ENCODE data around the gene ZCCHC7.

The ZCCHC7 gene

DNA sequence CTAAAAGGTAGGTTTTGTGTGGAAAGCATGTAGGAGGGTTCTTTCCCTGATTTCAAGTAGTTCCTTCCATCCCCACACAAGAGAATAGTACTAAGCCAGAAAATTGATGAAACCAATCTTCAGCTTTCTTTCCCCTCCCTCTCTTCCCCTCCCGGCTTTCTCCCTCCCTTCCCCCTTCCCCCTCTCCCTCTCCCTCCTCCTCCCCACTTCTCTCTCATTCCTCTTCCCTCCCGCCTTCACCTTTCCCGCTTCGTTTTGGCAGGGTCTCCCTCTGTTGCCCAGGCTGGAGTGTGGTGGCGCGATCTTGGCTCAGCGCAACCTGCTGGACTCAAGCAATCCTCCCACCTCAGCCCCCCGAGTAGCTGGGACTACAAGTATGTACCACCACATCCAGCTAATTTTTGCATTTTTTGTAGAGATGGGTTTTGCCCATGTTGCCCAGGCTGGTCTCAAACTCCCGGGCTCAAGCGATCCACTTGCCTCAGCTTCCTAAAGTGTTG is 85.8 kb downstream of the ZCCHC7 start:
- Histone ChIP-seq H3K4me3 (IDR thresholded peaks at IDR 0.05; ENCODE audit: insufficient read depth, low read depth, low read length) (no peak overlapping the region), H4K20me1 (ENCODE audit: insufficient read depth) (no peaks in the 10 kb centered on the region), H3K4me2 (no peak overlapping the region), H3K27ac (no peak overlapping the region), H2AFZ (ENCODE audit: low read depth) (no peak overlapping the region), H3K27me3 (ENCODE audit: insufficient read depth, low read depth) (no peaks in the 10 kb centered on the region), H3K79me2 (ENCODE audit: insufficient read depth, low read depth) (no peaks in the 10 kb centered on the region), H3K4me1 (ENCODE audit: low read depth, poor library complexity, severe bottlenecking) (peaks cover 22% of the 10 kb centered on the region), H3K9ac (no peak overlapping the region), H3K36me3 (ENCODE audit: insufficient read depth) (no peaks in the 10 kb centered on the region)
- TF ChIP-seq, protein P1, sequence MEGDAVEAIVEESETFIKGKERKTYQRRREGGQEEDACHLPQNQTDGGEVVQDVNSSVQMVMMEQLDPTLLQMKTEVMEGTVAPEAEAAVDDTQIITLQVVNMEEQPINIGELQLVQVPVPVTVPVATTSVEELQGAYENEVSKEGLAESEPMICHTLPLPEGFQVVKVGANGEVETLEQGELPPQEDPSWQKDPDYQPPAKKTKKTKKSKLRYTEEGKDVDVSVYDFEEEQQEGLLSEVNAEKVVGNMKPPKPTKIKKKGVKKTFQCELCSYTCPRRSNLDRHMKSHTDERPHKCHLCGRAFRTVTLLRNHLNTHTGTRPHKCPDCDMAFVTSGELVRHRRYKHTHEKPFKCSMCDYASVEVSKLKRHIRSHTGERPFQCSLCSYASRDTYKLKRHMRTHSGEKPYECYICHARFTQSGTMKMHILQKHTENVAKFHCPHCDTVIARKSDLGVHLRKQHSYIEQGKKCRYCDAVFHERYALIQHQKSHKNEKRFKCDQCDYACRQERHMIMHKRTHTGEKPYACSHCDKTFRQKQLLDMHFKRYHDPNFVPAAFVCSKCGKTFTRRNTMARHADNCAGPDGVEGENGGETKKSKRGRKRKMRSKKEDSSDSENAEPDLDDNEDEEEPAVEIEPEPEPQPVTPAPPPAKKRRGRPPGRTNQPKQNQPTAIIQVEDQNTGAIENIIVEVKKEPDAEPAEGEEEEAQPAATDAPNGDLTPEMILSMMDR (conservative IDR thresholded peaks at IDR 0.05; ENCODE audit: low read depth, low read length): no peak

DNA sequence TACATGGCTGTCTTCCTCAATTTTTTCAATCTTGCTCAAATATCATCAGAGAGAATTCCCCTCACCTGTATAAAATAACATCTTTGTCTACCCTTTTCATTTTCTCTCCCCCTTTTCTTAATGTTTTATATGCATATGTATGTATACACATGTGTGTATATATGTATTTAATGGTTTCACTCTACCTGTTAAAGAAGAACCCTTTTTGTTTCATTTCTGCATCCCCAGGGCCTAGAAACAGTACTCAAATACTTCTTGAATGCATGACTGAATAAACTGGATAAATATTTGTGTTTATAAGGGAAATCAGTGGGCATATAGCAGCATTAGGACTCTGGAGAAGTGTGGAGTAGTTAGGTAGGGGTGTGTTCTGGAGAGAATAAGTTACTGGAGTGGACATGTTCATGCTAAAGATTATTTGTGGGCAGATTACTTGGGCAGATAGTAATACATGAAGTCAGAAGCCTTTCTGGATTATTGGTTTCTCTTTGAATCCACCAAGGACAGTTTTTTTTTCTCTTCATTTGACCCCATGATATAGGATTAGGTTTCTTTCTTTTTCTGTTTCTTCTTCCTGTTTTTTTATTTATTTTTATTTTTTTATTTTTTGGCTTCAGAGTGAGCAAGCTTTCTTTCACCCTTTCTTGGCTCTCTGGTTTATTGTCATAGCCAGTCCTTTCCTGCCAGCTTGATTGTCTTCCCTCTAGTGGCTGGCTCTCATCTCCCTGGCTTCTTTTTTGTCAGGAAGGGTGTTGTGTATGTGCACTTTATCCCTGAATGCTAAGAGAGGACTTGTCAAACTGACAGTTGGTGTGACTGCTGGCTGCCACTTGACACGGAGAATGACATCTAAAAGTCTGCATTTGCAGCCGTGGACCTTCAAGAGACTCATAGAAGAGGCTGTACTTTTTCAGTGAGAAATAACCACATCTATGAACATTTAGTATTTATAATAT is 89.3 kb downstream of the ZCCHC7 start:
- no peak overlapping the region for H2AFZ ChIP-seq (ENCODE audit: low read depth)
- TF ChIP-seq, protein P1 (conservative IDR thresholded peaks at IDR 0.05; ENCODE audit: low read depth, low read length): no peak

DNA sequence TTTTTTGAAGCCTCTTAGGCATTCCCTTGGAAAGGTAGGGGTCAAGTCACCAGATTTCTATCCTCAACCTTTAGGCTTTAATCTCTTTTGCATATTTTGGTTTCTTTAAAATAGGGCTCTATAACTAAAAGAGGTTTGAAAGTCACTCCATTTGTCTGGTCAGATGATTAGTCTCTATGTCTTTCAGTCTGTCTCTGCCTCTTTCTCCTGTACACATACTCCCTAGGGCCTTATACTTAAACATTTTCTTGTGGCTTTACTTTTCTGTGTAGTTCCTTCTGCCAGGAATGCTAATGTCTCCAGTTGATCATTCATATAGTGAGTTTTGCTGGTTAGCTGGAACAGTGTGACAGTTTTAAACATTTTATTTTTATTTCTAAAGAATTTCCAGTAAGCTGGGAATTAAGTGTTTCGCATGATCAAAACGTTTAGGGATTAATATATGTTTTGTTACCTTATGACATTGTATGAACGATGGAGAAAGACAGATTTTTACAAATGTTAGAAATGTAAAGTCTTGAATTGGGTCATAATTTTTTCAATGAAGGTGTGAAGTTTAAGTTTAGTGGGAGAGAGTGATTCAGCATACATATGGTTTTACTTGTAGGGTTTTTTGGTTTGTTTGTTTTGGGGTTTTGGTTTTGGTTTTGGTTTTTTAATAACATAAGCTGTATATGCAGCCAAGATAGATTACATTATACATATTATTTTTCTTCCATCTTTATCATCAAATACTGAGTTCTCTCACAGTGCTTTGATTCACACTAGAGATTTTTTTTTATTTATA is 90.6 kb downstream of the ZCCHC7 start:
- Histone ChIP-seq H3K27me3 (ENCODE audit: insufficient read depth, low read depth) (no peaks in the 10 kb centered on the region), H3K36me3 (ENCODE audit: insufficient read depth) (no peaks in the 10 kb centered on the region), H3K4me3 (IDR thresholded peaks at IDR 0.05; ENCODE audit: insufficient read depth, low read depth, low read length) (no peak overlapping the region), H3K4me1 (ENCODE audit: low read depth, poor library complexity, severe bottlenecking) (peaks cover 31% of the 10 kb centered on the region), H3K27ac (no peak overlapping the region), H3K4me2 (peak overlapping the region; percentile 16; the same call in 1 of the 2 replicates), H3K79me2 (ENCODE audit: insufficient read depth, low read depth) (no peaks in the 10 kb centered on the region; the same call in 1 of the 2 replicates), H2AFZ (ENCODE audit: low read depth) (no peak overlapping the region), H3K9ac (no peak overlapping the region), H4K20me1 (ENCODE audit: insufficient read depth) (no peaks in the 10 kb centered on the region)
- TF ChIP-seq, protein P1 (conservative IDR thresholded peaks at IDR 0.05; ENCODE audit: low read depth, low read length): no peak

More for the DNA sequence above, 89.3 kb downstream of the ZCCHC7 start:
- Histone ChIP-seq H3K9ac (no peak overlapping the region), H3K4me2 (no peak overlapping the region), H3K27me3 (ENCODE audit: insufficient read depth, low read depth) (no peaks in the 10 kb centered on the region), H3K36me3 (ENCODE audit: insufficient read depth) (no peaks in the 10 kb centered on the region), H3K4me1 (ENCODE audit: low read depth, poor library complexity, severe bottlenecking) (peaks cover 31% of the 10 kb centered on the region), H3K27ac (no peak overlapping the region), H3K79me2 (ENCODE audit: insufficient read depth, low read depth) (no peaks in the 10 kb centered on the region), H3K4me3 (IDR thresholded peaks at IDR 0.05; ENCODE audit: insufficient read depth, low read depth, low read length) (no peak overlapping the region), H4K20me1 (ENCODE audit: insufficient read depth) (no peaks in the 10 kb centered on the region)

DNA sequence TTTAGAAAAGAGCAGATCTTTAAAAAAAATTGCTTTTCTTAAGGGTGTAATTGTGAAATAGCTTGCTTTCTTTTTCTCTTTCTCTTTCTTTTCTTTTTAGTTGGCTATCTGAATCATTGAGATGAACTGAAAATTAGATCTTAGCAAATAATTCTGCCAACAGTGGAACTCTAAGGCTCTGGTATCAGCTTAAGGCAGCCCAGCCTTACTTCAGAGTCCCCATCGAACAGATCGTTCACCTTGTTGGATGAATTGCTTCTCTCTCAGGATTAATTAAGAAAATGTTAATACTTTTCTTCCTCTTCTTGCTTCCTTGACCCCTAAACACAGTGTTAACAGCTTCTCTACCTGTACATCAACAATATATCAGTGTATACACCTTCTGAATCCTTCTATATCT is 92.1 kb downstream of the ZCCHC7 start:
- Histone ChIP-seq H3K79me2 (ENCODE audit: insufficient read depth, low read depth) (no peaks in the 10 kb centered on the region; the same call in 1 of the 2 replicates), H3K4me3 (IDR thresholded peaks at IDR 0.05; ENCODE audit: insufficient read depth, low read depth, low read length) (no peak overlapping the region), H2AFZ (ENCODE audit: low read depth) (no peak overlapping the region), H3K27ac (no peak overlapping the region), H3K9ac (no peak overlapping the region), H3K4me1 (ENCODE audit: low read depth, poor library complexity, severe bottlenecking) (peaks cover 31% of the 10 kb centered on the region), H3K36me3 (ENCODE audit: insufficient read depth) (no peaks in the 10 kb centered on the region), H3K27me3 (ENCODE audit: insufficient read depth, low read depth) (no peaks in the 10 kb centered on the region), H3K4me2 (no peak overlapping the region), H4K20me1 (ENCODE audit: insufficient read depth) (no peaks in the 10 kb centered on the region)
- TF ChIP-seq, protein P1 (conservative IDR thresholded peaks at IDR 0.05; ENCODE audit: low read depth, low read length): no peak
